ENCODE results near the gene KIF23.

The KIF23 gene

DNA sequence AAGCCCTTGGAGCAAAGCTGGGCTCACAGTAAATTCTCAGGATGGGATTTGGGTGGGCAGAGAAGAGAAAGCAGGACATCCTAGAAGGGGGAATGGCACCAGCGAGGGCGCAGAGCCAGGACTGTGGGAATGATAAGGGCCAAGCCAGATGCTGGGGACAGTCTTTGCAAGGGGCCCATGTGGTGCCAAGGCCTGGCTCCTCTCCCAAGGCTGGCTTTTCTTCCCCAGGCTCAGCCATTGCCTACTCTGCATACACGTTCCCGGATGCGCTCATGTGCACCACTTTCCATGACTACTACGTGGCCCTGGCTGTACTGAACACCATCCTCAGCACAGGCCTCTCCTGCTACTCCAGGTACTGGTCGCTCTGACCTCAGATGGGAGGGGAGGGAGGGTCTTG lies 24.7 kb upstream of the KIF23 start:
- FAIRE-seq = no peak
- DNase-seq (ENCODE audit: insufficient read length, low spot score) = no peak
- TF ChIP-seq, protein P1, sequence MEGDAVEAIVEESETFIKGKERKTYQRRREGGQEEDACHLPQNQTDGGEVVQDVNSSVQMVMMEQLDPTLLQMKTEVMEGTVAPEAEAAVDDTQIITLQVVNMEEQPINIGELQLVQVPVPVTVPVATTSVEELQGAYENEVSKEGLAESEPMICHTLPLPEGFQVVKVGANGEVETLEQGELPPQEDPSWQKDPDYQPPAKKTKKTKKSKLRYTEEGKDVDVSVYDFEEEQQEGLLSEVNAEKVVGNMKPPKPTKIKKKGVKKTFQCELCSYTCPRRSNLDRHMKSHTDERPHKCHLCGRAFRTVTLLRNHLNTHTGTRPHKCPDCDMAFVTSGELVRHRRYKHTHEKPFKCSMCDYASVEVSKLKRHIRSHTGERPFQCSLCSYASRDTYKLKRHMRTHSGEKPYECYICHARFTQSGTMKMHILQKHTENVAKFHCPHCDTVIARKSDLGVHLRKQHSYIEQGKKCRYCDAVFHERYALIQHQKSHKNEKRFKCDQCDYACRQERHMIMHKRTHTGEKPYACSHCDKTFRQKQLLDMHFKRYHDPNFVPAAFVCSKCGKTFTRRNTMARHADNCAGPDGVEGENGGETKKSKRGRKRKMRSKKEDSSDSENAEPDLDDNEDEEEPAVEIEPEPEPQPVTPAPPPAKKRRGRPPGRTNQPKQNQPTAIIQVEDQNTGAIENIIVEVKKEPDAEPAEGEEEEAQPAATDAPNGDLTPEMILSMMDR (IDR thresholded peaks at IDR 0.05; ENCODE audit: insufficient read depth, missing control alignments) = no peak

DNA sequence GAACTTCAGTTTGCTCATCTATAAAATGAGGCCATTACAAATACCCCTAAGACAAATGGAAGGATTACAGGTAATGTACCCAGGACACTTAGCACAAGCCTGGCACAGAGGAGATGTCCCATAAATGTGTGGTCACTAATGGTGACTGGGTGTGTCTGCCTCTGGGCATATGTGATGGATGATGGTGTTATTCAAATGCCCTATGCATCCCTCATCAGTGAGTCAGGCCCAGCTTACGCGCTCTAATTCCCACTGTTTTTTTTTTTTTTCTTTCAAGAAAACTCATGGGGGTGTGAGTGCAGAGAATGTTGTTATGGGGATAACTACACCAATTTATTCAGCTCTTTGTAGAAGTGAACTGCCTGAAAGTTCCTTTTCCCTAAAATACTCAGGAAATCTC lies 23.6 kb upstream of the KIF23 start:
- DNase-seq (ENCODE audit: insufficient read length, low spot score) (no peak), FAIRE-seq (no peak)
- TF ChIP-seq, protein P1 (IDR thresholded peaks at IDR 0.05; ENCODE audit: insufficient read depth, missing control alignments) = no peak

DNA sequence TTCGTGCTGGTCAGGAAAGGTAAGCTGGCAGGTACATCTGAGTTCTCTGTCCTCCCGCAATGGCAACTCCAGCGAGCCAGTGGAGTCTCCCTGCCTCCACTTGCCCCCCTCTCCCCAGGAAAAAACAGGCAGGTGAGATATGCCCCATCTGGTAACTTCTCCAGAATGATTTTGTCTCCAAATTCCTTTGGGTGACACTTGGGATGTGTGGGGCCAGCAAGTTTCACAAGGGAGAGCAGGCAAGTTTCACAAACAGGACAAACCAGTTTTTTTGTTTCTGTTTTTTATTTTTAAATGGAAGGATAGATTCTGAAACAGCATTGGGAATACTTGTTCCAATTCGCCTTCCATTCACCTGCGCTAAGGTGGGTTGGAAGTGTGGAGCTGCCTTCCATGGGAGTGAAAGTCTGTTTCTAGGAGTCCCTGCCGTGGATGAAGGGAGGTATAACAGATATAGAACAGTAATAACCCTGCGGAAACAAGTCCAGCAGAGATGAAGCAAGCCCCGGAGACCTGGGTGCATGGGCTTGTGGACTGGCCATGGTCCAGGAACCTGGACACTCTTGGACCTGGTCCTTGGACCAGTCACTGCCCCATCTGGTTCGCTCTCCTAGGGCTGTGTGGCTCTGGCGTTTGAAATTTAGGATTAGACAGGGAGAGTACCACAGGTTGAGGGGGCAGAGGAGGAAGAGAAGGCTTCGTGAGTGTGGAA lies 22.9 kb upstream of the KIF23 start:
- TF ChIP-seq, protein P1 (IDR thresholded peaks at IDR 0.05; ENCODE audit: insufficient read depth, missing control alignments) = no peak
- FAIRE-seq = no peak
- DNase-seq (ENCODE audit: insufficient read length, low spot score) = no peak

DNA sequence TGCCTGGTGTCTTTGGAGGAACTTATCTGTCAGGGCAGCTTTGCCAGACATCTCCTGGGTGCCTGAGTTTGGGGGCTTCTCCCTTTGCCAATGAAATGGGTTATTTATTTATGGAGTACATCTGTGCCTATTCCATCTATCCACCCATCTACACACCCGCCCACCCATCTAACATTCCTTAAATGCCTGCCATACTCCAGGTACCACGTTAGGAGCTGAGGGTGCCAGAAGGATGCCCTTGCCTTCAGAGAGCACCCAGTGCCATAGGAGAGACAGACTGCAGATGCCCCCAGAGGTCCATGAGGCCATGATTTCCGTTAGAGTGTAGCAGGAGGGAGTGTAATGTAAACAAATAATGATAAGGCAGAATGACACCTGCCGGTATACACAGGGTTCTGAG lies 21.8 kb upstream of the KIF23 start:
- DNase-seq (ENCODE audit: insufficient read length, low spot score) (no peak), FAIRE-seq (no peak)
- TF ChIP-seq, protein P1 (IDR thresholded peaks at IDR 0.05; ENCODE audit: insufficient read depth, missing control alignments) = no peak

DNA sequence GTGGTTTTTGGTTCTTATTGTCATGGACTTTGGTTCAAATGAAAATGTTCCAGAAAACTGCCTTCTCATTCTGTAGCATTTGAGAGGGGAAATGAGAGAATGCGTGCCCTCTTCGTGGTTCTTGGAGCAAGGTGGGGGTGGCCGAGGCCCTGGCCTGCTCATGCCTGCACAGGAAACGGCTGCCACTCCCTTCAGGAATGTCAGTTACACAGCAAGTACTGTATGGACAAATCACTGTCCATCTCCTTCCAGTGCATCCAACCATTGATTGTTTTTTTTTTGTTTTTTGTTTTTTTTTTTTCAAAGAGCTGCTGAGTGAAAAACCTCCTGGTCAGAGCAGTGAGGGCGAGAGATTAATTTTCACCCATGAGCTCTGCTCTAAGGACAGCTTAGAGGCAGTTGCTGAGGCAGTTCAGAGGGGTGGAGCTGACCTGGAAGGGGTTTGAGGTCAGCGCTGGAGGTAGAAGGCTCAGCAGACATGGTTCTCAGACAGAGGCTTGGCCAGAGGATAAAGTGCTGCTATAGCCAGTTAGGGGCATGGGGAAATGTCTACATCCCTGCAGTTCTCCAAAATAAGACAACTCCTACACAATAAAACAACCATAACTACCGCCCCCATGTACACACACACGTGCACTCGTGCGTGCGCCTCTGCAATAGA lies 20.2 kb upstream of the KIF23 start:
- TF ChIP-seq, protein P1 (IDR thresholded peaks at IDR 0.05; ENCODE audit: insufficient read depth, missing control alignments) = no peak
- DNase-seq (ENCODE audit: insufficient read length, low spot score) (no peak), FAIRE-seq (no peak)

DNA sequence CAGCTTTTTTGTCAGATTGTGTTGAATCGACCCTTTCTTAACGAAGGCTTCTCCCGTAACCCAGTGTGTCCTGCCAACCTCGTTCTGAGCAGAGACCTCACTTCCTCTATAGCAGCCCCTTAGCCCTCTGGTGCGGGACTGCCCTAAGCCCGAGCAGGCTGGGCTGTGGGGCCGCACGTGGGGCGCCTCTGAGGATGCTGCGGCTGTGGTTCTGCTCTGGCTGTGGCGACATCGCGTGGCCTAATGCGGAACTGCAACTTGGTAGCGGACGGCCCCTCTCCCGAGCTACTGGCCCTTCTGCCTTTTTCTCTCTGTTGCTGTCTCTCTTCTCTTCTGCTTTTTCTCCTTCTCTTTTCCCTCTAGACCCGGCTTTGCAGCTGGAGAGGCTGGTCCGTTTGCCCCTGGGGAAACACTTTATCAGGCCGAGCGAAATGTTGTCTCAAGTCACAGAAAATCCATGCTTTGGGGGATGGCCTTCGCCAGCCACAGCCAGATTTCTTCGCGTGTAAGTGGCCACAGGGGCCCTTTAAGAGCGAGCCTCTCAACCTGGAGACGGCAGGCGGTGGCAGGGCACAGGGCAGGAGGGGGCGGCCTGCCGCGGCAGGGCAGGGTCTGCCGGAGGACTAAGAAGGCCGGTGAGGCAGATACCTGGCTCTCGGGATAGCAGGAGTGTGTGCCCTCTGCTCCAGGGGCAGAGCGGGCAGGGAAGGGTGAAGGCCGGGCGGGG lies 19.4 kb upstream of the KIF23 start:
- DNase-seq (ENCODE audit: insufficient read length, low spot score) (peak; percentile 84), FAIRE-seq (no peak)
- TF ChIP-seq, protein P1 (IDR thresholded peaks at IDR 0.05; ENCODE audit: insufficient read depth, missing control alignments) = peak; percentile 89

All from D721Med (cell line).